Measurements from ENCODE around the gene MIGA1.
"Not testable (repeated sequence)": the region's sequence is repeated elsewhere in the genome, so short reads cannot be mapped to it uniquely, and the experiment has no call there.

The MIGA1 gene

DNA sequence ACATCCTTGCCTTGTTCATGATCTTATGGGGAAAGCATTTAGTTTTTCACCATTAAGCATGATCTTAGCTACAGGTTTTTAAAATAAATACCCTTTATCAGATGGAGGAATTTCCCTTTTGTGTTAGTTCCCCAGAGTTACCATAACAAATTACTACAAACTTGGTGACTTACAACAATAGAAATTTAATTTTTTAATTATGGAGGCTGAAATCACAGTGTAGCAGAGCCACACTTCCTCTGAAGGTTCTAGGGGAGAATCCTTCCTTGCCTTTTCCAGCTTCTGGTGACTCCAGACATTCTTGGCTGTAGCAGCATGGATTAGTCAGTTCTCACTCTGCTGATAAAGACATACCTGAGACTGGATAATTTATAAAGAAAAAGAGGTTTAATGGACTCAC is 18.5 kb downstream of the MIGA1 start:
- no peak for DNase-seq

DNA sequence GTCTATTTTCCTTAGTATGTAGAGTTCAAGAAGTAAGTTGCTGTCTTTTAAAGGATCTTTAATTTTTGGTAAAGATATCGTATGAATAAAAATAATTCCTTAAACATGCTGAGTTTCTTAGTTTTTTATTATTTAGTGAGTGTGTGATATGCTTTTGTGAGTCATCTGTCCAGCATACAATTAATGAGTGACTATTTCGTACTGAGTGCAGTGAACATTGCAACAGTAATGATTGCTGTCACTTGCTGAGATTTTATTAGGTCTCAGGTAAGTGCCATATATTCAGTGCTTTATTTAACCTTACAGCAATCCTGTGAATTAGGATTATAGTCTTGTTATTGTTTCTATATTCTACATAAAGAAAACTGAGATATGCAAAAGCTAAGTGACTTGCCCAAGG is 22.6 kb downstream of the MIGA1 start:
- no peak for DNase-seq

DNA sequence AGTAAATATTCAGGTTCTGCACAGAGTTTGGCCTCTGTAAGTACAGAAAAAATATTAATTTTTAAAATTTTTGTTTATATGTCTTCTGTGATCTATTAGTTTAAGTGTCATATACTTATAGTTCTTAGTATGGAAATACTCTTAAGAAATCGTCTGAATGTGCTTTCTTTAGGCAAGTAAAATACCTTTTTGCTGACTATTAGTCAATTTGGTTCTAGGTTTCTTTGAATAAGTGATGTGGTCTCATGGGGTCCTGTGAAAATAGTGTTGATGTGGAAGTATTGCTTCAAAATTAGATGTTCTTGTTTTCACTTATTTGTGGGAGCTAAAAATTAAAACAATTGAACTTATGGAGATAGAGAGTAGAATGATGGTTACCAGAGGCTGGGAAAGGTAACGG is 23.9 kb downstream of the MIGA1 start:
- no peak for DNase-seq

DNA sequence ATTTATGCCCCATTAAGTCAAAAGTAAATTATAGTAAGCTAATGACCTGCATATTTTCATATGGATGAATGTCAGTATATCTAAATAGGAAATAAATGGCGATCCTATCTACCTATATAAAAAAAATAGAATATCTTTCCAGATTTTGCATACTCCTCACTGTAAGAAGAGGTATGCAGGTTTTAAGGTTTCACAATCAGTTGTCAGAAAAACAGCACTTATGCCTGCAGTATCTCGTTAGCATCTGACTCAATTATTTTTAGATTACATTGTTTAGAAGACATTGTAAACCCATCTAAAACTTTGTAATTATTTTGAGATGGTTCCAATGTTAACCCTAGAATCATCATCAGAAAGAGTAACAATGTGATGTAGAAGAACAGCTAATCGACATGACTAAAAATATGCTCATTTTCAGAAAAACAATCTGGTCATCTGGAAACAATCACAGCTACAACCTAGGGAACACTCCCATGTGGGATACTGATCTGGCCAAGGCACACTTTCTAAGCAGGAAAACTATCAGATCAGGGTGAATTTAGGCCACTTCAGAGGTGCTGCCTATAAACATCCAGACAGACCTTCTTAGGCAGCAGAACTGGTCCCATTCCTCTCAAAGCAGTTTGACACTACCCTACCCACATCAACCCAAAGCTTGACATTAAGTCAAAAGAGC is 30.5 kb downstream of the MIGA1 start:
- DNase-seq = not testable (repeated sequence)

DNA sequence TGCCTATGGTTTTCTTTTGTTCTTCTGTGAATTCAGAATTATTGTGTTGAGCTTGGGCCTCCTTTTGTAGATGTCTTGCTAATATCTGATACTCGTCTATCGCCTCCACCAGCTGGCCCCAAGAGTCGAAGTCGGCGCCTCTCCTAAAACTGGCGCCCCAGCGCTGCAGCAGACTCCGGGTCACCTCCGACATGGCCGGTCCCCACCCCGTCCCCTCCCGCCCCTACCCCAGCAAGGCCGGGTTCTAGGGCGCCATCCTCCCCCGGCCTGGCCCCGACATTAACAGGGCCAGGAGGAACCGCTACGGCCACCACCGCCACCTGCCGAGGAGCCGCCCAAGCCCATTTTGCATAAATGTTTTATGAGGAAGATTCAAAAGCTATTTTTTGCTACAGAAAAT is 32.1 kb downstream of the MIGA1 start:
- DNase-seq = not testable (repeated sequence)

DNA sequence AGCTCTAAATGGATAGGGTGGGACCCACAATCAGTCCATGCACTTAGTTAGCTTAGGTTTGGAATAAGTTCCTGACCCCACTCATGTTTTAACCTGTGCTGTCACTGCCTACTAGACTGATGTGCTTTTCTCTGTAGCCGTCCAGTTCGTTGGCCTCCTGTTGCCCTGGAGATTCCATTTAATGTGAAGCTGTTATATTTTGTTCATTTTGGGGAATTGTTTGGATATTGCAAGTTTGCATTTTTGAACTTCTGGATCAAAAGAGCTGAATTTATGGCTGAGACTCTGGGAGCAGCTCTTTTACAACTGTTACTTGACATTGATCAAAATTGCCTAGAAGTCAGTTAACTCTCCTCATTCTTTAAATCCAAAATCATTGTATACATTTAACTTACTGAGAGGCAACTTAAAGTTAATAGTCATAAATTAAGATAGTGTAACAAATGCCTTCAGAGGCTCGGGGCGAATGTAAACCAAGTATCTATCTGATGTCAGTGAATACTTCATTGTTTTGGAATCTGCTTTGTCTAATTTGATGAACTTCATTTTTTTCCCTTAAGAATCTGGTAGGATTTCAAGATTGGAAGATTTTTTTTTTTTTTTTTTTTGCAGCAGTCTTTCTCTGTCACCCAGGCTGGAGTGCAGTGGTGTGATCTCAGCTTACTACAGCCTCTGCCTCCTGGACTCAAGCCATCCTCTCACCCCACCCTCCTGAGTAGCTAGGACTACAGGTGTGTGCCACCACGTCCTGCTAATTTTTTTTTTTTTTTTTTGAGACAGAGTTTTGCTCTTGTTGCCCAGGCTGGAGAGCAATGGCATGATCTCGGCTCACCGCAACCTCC is 38.1 kb downstream of the MIGA1 start:
- DNase-seq = no peak

DNA sequence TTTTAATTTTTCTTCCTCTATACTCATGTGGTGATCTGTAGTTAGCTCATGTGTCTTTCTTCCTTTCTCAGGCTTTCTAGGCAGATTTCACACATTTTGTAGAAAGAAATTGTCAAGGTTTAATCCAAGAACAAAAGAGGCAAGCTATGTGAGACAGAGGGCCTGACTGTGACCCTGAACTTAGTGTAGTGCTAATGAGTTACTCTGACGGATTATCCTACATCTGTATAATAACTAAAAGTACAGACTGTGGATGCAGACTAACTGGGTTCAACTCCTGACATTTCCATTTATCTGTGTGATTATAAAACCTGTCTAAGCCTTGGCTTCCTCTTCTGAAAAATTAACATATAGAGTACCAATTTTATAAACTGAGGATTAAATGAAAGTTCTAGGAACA is 40.7 kb downstream of the MIGA1 start:
- no peak for DNase-seq

DNA sequence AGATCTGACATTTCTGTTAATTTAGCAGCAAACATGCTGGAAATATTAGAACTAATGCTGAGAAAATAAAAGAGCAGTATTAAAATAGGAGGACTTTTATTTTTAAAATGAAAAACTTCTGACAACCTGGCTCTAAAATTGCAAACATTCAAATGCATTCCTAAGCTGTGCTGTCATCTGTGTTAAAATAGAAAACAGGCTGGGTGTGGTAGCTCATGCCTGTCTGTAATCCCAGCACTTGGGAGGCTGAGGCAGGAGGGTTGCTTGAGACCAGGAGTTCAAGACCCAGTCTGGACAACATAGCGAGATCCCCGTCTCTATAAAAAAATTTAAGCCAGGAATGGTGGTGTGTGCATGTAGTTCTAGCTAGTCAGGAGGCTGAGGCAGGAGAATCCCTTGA is 44.6 kb downstream of the MIGA1 start:
- no peak for DNase-seq

DNA sequence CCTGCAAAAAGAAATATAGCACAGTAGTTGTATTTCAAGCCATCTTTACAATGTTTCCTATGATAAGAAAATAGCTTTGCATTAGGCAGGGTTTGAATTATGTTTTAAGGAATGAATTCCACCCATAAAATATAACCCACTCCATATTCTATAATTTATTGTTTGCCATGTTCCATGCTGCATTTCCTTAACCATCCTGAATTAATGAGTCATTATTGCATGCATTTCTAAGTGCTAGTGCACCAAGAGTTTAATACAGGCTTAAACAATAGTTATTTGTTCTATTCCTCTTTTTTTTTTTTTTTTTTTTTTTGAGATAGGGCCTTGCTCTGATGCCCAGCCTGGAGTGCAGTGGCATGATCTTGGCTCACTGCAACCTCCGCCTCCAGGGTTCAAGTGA is 45.2 kb downstream of the MIGA1 start:
- no peak for DNase-seq

DNA sequence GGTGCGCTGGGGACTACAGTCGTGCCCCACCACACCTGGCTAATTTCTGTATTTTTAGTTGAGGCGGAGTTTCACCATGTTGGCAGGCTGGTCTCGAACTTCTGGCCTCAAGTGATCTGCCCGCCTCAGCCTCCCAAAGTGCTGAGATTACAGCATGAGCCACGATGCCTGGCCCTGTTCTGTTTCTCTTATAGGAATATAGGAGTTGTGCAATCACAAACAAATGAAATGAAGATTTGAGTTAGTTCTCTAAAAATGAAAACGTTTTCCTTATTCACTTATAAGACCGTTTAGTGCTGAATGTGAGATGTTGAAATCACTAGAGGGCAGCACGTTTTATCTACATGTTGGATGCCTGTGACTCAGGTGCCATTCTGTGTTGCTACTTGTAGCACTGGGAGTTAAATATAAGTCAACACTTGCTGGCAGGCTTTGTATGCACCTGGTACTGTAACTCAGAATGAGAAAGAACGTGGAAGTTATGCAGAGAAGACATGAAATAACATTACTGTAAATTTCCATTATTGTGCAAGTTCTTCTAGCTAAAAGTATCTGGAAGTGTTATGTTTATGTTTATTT is 45.8 kb downstream of the MIGA1 start:
- DNase-seq = no peak

DNA sequence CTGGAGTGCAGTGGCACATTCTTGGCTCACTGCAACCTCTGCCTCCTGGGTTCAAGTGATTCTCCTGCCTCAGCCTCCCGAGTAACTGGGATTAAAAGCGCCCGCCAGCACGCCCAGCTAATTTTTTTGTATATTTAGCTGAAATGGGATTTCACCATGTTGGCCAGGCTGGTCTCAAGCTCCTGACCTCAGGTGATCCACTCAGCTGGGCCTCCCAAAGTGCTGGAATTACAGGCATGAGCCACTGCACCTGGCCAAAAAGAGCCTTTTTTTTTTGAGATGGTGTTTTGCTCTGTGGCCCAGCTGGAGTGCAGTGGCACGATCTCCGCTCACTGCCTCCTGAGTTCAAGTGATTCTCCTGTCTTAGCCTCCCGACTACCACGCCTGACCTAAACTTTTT is 47.4 kb downstream of the MIGA1 start:
- DNase-seq = not testable (repeated sequence)

DNA sequence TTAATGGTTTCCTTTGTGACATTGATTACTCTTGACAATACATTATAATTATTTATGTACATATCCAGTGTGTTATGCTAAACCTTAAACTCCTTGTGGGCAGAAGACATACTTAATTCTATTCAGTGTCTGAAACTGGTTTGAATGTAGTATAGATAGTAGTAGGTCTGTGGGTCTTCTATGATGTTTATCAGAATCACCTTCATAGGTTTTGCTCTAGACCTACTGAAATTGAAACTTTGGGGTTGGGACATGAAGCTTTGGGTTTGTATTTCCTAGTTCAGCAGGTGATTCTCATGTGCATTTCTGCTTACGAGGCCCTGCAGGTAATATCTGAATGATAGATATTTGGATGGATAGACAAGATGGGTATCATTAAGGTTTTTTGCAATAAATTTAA is 48.6 kb downstream of the MIGA1 start:
- no peak for DNase-seq

DNA sequence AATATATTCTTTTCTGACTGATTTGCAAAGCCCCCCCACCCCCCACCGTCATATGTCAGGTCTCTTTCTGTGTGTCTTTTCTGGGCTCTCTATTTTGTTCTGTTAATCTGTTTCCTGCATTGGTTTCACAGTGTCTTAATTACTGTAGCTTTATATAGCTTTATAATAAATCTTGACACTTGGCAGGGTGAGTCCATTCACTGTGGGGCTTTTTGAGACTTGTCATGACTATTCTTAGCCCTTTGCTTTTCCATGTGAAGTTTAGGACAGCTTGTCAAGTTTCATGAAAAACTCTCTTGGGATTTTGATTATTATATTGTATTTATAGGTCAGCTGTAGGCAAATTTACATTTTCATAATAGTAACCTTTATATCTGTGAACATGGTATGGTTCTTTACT is 50.4 kb downstream of the MIGA1 start:
- DNase-seq = no peak

DNA sequence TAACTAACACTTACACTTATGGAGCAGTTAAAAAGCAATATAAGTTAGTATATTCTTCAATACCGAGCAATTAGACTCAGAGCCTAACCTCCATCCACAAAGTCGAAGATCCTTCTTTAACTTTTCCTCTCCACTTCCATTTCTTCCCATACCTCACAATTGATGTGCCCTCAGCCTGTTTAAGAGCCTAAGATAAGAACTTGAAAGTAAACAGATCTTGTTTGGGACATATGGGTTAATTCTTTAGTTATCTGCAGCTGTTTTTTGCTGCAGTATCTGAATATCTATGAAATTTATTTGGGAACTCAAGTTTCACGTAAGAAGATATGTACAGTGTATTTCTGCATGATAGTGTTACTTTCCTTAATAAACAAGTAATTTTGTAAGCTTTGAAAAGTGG is 51.5 kb downstream of the MIGA1 start:
- DNase-seq = no peak

DNA sequence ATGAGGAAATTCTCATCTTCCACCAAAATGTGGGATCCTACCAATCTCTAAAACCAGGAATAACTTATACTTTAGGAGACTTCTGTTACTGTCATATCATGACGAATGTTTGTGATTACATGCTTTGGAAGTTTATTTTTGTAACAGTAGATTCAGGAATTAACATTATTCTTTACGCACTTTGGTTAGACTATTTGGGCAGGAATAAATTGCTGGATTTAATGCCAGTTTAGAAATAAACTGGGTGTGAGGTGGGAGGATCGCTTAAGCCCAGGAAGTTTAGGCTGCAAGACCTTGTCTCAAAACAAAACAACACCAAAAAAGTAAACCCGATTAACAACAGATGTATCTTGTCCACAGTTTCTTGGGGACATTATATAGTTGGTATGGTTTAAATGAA is 52.1 kb downstream of the MIGA1 start:
- no peak for DNase-seq

DNA sequence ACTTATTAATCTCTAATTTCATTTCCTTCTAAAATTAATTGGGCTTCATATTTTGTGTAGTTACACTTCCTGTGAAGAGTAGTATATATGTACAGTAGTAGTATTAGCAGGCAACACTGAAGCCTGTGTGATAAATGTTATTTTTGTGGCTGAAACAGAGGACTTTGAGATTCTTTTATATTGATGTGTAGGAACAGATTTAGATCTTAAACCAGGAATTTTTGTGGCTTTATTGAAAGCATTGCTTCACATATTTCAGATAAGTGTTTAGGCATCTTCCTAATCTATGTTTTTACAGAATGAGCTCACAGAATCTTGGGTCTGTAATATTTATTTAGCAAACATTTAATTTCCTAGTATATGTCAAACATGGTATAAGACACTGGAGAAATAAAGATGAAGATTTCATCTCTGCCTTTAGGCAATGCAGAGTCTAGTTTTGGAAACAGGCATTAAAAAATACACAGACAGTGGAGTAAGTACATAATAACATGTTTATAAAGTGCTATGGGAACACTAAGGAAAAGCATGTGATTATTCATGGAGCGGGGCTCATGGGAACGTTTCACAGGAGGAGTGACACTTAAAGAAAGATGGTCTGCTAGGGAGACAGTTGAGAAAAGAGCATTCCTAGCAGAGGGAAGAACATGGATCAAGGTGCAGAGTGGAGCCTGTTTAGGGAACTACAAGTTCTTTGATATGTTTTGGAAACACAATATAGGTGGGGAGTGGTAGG is 52.7 kb downstream of the MIGA1 start:
- no peak for DNase-seq

DNA sequence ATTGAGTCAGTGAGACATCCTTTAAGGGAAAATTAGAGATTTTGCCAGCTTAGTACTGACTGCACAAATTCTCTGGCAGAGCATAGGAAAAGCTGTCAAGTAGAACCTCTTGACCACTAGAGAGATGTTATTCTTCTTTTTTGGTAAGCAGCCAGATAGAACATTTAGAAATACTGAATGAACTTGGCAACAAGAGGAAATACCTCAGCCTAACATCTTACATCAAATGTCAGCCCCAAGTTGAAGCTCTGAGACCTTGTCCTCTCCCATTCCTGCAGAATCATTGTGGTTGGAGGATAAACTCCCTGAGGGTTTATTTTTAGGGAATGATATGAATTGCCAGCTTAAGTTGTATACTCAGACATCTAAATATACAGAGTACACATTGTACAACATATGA is 53.5 kb downstream of the MIGA1 start:
- DNase-seq = no peak

DNA sequence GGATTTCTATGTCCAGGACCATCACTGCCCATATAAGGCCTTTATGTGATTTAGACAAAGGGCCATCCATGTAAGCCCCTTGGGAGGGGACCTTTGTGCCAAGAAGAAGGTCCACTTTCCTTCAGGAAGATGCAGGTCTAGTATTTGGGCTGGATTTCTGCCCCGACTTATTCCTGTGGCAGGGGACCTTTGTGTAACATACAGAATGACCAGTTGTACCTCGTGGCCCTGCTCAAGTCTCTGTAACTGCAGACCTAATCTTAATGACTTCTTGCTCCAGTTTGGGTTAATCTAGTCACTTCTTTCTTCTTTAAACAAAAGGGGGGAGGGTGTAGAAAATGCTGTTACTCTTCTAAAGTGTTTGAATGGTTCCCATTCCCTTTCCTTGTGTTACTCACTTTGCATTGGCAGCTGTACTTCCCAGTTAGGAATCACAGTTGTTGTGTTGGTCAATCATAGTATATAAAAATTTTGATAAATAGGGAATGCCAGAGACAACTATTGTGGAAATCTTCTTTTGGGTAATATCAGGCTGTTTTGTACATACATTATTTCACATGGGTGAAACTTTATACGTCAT is 54.2 kb downstream of the MIGA1 start:
- no peak for DNase-seq

DNA sequence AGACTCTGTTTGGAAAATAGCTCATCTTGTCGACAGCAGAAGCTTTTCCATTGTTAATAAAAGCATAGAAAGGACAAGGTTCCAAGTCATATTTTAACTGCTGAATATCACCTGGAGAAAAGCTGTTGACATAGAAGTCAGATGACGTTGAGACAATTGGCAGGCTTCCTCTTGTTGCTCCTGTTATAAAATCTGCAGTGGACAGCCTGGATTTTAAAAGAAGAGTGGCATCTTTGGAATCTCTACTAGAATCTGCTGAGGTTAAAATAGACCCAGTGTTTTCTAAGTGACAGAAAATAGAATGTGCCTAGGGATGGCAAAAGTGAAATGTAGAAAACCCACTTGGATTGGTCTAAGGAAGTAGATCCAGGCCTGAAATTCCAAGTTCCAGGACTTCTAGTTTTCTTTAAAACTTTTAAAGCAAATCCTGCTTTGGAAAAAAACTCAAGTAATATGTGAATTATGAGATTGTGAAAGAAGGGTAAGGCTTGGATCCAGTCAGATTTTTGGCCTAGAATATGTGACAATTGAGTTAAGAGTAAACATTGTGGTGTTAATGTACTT is 55.4 kb downstream of the MIGA1 start:
- no peak for DNase-seq

DNA sequence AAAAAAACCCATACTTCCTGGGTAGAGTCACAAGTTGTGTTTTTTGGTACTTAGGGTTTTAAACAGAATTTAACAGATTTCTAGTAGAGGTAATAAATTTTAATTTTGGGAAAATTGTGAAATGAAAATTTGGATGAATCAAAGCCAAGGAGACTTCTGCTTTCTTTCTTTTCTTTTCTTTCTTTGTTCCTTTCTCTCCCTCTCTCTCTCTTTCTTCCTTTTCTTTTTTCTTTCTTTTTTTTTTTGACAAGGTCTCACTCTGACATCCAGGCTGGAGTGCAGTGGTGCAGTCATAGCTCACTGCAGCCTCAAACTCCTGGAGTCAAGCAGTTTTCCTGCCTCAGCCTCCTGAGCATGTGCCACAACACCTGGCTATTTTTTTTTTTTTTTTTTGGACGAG is 62.1 kb downstream of the MIGA1 start:
- no peak for DNase-seq

DNA sequence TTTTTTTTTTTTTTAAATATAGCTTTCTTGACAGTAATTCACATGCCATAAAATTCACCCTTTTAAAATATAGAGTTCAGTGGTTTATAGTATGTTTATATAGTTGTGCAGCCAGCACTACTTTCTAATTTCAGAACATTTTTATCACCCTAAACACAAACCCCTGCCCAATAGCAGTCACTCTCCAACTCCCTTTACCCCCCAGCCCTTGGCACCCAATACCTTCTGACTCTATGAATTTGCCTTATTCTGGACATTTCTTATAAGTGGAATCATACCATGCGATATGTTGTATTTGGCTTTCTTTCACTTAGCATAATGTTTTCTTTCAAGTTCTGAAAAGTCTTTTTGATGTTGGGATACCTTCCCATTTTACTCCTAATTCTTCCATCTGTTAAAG is 66.5 kb downstream of the MIGA1 start:
- DNase-seq = no peak

DNA sequence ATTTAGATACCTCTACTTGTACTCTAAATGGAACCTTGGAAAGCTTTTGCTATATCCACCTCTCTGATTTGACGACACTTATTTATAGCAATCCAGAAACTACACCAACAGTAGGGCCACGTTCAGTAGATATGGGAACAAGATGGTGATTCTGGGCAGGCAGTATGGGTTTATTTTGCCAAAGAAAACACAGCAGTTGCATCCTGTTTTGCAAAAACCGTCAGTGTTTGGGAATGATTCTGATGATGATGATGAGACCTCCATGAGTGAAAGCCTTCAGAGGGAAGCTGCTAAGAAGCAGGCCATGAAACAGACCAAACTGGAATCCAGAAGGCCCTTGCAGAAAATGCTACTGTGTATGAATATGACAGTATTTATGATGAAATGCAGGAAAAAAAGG is 67.5 kb downstream of the MIGA1 start:
- no peak for DNase-seq

DNA sequence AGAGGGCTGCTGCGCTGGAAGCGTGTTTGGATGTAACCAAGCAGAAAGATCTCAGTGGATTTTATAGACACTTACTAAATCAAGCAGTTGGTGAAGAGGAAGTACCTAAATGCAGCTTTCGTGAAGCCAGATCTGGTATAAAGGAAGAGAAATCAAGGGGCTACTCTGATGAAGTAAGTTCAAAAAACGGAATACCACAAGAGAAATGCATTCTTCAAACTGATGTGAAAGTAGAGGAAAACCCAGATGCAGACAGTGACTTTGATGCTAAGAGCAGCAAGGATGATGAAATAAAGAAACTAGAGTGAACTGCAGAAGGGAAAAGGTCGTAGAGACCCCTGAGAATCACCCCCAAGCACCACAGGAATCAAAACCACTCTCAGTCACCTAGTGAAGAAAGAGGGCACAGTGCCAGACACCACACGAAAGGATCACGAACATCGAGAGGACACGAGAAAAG is 68.2 kb downstream of the MIGA1 start:
- no peak for DNase-seq
